ENCODE data around the gene RNH1.

The RNH1 gene

DNA sequence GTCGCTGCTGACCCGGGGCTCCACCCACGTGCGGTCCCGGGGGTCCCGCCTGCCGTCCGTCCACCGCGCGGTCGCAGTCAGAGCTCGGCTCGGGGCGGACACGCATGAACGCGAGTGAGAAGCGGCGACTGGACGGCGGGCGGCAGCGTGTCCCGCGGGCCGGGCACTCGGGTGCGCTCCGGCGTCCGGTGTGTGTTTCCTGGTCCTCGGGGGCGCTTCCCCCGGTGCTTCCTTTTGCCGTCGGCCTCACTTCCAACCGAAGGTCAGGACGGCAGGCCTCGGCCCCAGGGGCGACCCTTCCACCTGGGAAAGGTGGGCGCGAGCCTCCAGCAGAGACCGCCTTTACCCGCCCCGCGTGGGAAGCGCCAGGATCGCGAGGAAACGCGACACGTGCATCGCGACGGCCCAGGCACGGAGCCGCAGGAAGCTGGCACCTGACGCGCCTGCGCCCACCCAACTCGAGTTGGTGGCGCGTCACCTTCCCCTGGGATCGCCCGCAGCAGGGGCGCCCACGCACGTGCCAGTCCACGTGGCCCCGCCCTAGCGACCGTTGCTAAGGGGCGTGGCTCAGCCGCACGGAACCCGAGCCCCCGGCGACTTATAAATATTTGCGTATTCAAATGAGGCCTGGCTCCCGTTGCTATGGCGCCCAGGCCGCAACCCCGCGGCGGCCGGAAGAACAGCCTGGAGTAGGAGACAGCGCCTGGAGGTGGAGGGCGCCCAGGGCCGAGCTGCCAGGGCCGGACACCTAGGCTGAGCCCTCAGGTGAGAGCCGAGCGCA is 30.0 kb upstream of the RNH1 start, which contains the start of gene LRRC56:
Gene LRRC56 (plus strand): TSS at position 687 of the 781 bp plus-strand sequence. CDS start 3,158 bp downstream, outside the sequence.
- no peak for DNase-seq

DNA sequence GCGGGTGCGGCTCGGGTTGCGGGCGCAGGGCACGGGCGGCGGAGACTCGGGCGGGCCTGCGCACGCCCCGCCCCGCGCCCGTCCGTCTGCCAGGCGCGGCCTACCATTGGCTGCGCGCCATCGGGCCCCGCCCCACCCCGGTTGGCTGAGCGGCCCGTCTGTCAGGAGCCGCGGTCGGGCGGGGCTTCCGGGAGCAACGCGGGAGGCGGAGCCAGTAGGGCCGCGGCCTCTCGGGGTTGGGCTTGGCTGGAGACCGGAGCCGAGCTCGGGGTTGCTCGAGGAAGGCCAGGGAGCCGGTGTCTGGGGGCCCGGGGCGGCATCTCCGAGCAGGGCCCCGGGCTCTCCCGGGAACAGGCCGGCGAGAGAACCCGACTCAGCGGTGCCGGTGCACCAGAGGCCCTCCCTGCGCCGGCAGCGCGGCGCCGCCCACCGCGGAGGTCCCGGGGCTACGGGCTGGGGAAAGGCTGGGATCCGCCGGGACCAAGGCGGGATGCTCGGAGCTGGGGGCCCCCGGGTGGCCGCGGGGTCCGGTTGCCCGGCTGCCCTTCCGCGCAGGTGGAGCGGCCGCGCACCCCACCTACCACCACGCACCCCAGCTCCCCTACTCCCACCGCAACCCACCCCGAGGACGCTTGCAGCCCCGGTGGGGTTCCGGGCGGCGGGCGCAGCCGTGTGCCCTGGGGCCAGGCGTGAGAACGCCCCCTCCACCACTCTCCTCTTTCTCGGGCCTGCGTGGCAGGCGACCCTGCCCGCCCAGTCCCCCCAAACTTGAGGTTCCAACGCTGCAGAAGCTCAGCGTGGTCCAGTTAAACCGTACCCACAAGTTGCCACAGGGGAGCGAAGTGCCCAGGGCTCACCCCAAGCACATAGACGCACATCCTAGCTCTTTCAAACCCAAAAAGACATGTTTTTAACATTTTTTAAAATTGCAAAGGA is 28.7 kb upstream of the RNH1 start, which contains the start of gene HRAS:
Gene HRAS (minus strand): TSS at position 58 of the 936 bp plus-strand sequence.
- DNase-seq, result peak; percentile 95

DNA sequence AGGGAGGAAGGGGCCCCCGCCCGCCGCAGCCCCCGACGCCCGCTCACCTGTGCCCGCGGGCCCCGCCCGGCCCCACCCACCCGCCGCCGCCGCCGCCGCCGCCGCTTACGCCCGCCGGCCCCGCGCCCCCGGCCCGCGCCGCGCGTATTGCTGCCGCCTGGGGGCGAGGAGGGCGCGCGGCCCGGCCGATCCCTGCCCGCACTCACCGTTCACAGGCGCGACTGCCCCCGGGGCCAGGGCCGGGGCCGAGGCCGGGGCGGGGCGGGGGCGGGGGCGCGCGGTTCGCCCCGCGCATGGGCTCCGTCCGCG is 28.1 kb upstream of the RNH1 start:
- no peak for DNase-seq

- no peak for DNase-seq
These were observed 27.6 kb upstream of the RNH1 start for GRCh38 chr11:534396-535209.

DNA sequence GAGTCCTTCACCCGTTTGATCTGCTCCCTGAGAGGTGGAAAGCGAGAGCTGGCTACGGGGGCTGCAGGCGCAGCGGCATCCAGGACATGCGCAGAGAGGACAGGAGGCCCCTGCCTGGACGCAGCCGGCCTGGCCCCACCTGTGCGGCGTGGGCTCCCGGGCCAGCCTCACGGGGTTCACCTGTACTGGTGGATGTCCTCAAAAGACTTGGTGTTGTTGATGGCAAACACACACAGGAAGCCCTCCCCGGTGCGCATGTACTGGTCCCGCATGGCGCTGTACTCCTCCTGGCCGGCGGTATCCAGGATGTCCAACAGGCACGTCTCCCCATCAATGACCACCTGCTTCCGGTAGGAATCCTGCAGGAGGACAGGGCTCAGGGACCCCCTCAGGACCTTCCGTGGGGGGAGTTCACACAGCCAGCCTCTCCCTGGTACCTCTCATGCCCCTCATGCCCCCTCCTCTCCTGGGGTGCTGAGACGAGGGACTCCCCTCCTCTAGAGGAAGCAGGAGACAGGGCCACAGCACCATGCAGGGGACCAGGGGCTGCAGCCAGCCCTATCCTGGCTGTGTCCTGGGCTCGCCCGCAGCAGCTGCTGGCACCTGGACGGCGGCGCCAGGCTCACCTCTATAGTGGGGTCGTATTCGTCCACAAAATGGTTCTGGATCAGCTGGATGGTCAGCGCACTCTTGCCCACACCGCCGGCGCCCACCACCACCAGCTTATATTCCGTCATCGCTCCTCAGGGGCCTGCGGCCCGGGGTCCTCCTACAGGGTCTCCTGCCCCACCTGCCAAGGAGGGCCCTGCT is 26.7 kb upstream of the RNH1 start:
- DNase-seq, result no peak

- DNase-seq, result no peak
These were observed 26.0 kb upstream of the RNH1 start for GRCh38 chr11:532986-533585.

- DNase-seq, result no peak
These were observed 25.5 kb upstream of the RNH1 start for GRCh38 chr11:532527-532985.

GRCh38 chr11:531919-532526 is 25.0 kb upstream of the RNH1 start:
- DNase-seq, result no peak

DNA sequence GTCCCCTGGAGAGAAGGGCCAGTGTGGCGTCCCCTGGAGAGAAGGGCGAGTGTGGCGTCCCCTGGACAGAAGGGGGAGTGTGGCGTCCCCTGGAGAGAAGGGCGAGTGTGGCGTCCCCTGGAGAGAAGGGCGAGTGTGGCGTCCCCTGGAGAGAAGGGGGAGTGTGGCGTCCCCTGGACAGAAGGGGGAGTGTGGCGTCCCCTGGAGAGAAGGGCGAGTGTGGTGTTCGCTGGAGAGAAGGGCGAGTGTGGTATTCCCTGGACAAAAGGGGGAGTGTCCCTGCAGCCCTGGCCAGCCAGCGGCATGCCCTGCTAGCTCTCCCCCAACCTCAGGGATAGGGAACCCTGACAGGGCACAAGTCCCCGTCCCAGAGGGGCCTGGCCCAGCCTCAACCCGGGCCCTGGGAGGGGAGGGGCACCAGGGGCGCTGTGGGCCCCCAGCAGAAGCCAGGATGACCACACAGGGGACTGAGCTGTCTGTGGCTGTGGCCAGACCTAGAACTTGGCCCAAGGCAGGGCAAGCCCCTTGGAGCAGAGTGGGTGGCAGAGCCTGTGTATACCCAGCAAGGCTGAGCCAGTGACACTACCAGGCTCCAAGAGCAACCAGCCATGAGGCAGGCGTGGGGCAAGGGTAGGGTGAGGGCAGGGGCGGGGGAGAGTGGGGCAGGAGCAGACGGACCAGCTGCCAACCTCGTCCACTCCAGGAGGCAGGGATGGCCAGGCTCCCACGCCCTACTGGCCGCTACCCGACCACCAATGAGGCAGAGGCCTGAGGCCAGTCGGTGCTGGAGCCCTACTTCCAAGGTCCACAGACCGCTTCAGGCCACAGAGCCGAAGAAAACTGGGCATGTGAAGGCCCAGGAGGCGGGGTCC is 24.2 kb upstream of the RNH1 start:
- no peak for DNase-seq

GRCh38 chr11:529728-530411 is 22.8 kb upstream of the RNH1 start:
- no peak for DNase-seq

GRCh38 chr11:528815-529727 is 22.0 kb upstream of the RNH1 start:
- no peak for DNase-seq

DNA sequence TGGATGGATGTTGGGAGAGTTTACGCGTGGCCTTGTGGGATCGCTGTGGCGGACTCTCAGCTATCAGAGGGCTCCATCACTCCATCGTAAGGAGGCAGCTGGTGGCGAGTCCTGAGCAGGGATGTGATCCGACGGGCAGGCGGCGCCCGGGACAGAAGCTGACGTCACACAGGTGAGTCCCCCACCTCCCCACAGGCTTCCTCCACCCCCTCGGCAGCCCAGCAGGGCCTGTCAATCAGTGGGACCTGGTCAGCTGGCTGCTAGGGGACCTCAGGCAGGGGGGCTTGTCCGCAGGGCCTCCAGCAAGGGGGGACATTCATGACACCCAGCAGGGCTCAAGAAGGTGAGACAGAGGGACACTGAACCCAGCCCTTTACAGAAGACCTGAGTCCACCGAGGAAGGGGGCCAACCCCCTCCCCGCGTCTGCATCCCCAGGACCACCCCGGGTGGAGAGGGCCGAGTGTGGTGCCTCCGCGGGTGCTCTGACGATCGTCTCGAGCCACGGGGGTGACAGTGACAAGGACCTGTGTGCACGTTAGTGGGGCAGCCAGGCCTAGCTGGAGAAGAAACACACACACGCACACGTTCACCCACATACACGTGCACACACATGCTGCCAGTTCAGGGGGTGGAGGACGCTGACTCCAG is 21.2 kb upstream of the RNH1 start:
- no peak for DNase-seq

- DNase-seq, result no peak
These were observed 19.1 kb upstream of the RNH1 start for GRCh38 chr11:526192-526591.

GRCh38 chr11:521177-521688 is 14.2 kb upstream of the RNH1 start:
- DNase-seq, result no peak

GRCh38 chr11:520428-521176 is 13.6 kb upstream of the RNH1 start:
- DNase-seq, result no peak

GRCh38 chr11:518463-519202 is 11.6 kb upstream of the RNH1 start:
- DNase-seq, result no peak

All from midbrain (tissue), 1 donor.